NB4 (cell line): ENCODE measurements around the gene ITGB3.

ENCODE experiments used
- CTCF ChIP-seq: IDR thresholded peaks from one replicate; pipeline ENCODE4 v1.5.1; 2012; ENCODE audit warnings: low read depth, low read length
- MAX ChIP-seq: IDR thresholded peaks from 2 replicates; pipeline ENCODE4 v1.6.1; 2011; ENCODE audit warnings: low read depth, low read length
- POLR2A ChIP-seq: IDR thresholded peaks from 2 replicates; pipeline ENCODE4 v1.6.1; 2011; ENCODE audit warnings: mild to moderate bottlenecking; ENCODE audit not compliant: insufficient read length; ENCODE audit errors: extremely low read depth

GRCh38 chr17:47279062-47279801, 25.6 kb downstream of the ITGB3 start:
- TF ChIP-seq CTCF = no peak
- no peak for TF ChIP-seq POLR2A
- no peak for TF ChIP-seq MAX
